ENCODE data around the gene BDH2.

BDH2 gene

GRCh38 chr4:103099691-103100392 is at the start of gene BDH2:
BDH2 (minus strand) TSS chr4:103099834; CDS start chr4:103096254, 3,580 bp downstream.
- peak; percentile 55 to 91 for DNase-seq (ENCODE audit: low read depth in 1 of 2, low spot score in 1 of 2)
- in situ Hi-C loops (cut with HindIII; ENCODE audit: low pct_unique_long_range_greater_than_20kb, low sequenced_read_pairs): no loop called here
- no peak for TF ChIP-seq JUND (IDR thresholded peaks at IDR 0.05; ENCODE audit: low read depth)

- TF ChIP-seq JUND (IDR thresholded peaks at IDR 0.05; ENCODE audit: low read depth): no peak
- in situ Hi-C loops (cut with HindIII; ENCODE audit: low pct_unique_long_range_greater_than_20kb, low sequenced_read_pairs): no loop called here
Measured at GRCh38 chr4:103144926-103145325, 45.3 kb upstream of the BDH2 start.

GRCh38 chr4:103137446-103137827 is 37.8 kb upstream of the BDH2 start:
- in situ Hi-C loops (cut with HindIII; ENCODE audit: low pct_unique_long_range_greater_than_20kb, low sequenced_read_pairs): no loop called here
- DNase-seq (ENCODE audit: low read depth in 1 of 2, low spot score in 1 of 2): no peak
- TF ChIP-seq JUND (IDR thresholded peaks at IDR 0.05; ENCODE audit: low read depth): no peak

More at GRCh38 chr4:103144926-103145325, 45.3 kb upstream of the BDH2 start:
- no peak for DNase-seq (ENCODE audit: low read depth in 1 of 2, low spot score in 1 of 2)

DNA sequence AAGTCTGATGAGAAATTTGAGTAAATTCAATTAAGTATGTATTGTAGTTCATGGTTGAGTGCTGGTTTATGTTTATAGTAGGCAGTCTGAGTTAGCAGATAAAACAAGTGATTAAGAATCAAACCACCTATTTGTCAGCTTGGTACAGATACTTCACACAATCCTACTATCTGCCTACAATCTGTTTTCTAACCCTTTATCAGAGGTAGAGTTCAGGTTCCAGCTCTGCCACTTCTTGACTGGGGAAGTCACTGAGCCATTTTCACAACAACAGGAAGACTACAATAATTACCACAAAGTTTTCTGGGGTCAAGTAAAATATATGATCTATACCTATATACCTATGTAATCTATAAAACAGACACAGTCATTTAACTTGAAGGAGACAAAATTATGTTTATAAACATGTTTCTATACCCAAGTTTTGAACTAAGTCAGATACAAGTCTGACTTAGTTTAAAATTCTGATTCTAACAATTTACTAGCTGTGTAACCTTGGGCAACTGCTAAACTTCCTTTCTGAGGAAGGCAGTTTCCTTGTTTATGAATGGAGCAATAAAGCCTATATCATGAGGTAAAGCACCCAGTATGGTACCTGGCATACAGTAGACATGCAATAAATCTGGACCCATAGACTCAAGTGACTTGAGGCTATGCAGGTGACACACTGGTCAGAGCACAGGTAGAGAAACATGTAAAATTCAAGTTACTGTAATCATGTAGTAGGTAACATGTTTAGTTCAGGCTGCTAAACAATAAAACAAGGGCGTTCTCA is 37.2 kb upstream of the BDH2 start:
- in situ Hi-C loops (cut with HindIII; ENCODE audit: low pct_unique_long_range_greater_than_20kb, low sequenced_read_pairs): no loop called here
- TF ChIP-seq JUND (IDR thresholded peaks at IDR 0.05; ENCODE audit: low read depth): no peak

GRCh38 chr4:103129174-103129573 is 29.5 kb upstream of the BDH2 start:
- no peak for TF ChIP-seq JUND (IDR thresholded peaks at IDR 0.05; ENCODE audit: low read depth)
- no peak for DNase-seq (ENCODE audit: low read depth in 1 of 2, low spot score in 1 of 2)
- in situ Hi-C loops (cut with HindIII; ENCODE audit: low pct_unique_long_range_greater_than_20kb, low sequenced_read_pairs): no loop called here

More for the DNA sequence above, 37.2 kb upstream of the BDH2 start:
- no peak for DNase-seq (ENCODE audit: low read depth in 1 of 2, low spot score in 1 of 2)

DNA sequence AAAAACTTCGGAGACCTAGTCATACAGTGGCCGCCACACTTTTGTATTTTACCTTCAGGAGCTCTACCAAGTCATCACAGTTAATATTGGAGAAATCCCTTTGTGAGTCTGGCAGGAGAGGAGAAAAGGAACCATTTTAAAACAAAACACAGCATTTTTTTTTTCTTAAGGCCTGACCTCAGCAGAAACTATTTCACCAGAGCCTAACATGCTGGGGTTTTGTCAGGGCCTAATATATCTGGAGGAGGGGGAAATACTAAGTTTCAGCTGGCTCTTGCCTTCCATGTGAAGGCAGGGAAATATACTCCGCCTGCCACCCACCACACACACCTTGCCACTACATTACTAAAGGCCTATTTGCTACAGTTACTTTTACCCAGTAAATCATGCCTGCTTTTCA is 26.5 kb upstream of the BDH2 start:
- in situ Hi-C loops (cut with HindIII; ENCODE audit: low pct_unique_long_range_greater_than_20kb, low sequenced_read_pairs): no loop called here
- TF ChIP-seq JUND (IDR thresholded peaks at IDR 0.05; ENCODE audit: low read depth): no peak

DNA sequence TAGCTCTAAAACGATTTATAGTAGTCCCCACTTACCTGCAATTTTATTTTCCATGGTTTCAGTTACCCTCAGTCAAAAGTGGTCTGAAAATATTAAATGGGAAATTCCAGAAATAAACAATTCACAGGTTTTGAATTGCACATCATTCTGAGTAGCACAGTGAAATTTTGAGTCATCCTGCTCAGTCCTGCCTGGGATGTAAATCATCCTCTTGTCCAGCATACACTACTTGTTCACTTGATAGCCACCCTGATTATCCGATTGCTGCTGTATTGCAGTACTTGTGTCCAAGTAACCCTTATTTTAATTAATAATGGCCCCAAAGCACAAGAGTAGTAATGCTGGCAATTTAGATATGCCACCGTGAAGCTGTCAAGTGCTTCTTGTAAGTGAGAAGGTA is 23.5 kb upstream of the BDH2 start:
- no peak for DNase-seq (ENCODE audit: low read depth in 1 of 2, low spot score in 1 of 2)
- TF ChIP-seq JUND (IDR thresholded peaks at IDR 0.05; ENCODE audit: low read depth): no peak
- in situ Hi-C loops (cut with HindIII; ENCODE audit: low pct_unique_long_range_greater_than_20kb, low sequenced_read_pairs): no loop called here

More for the DNA sequence above, 26.5 kb upstream of the BDH2 start:
- DNase-seq (ENCODE audit: low read depth in 1 of 2, low spot score in 1 of 2): no peak

GRCh38 chr4:103118166-103118565 is 18.5 kb upstream of the BDH2 start:
- no peak for DNase-seq (ENCODE audit: low read depth in 1 of 2, low spot score in 1 of 2)
- TF ChIP-seq JUND (IDR thresholded peaks at IDR 0.05; ENCODE audit: low read depth): no peak
- in situ Hi-C loops (cut with HindIII; ENCODE audit: low pct_unique_long_range_greater_than_20kb, low sequenced_read_pairs): no loop called here

GRCh38 chr4:103111598-103111997 is 12.0 kb upstream of the BDH2 start:
- in situ Hi-C loops (cut with HindIII; ENCODE audit: low pct_unique_long_range_greater_than_20kb, low sequenced_read_pairs): no loop called here
- DNase-seq (ENCODE audit: low read depth in 1 of 2, low spot score in 1 of 2): no peak
- TF ChIP-seq JUND (IDR thresholded peaks at IDR 0.05; ENCODE audit: low read depth): no peak

DNA sequence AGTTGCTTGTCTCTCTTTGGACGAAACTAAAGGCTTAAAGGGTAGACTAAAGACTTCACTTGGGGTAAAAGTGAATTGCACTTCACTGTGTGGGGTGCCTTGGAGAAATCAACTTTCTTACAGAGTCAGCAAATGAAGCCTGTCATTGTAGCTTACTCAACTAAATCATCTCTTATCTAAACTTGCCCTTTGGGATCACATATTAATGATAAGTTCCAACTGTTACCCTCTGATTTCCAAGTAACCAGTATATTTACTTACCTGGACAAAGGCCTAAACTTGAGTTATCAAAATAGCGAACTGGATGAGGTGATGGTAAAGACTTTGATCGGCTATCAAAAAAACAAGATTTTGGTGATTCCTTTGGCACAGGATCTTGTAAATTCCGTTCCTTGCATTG is 8.9 kb upstream of the BDH2 start:
- no peak for TF ChIP-seq JUND (IDR thresholded peaks at IDR 0.05; ENCODE audit: low read depth)
- in situ Hi-C loops (cut with HindIII; ENCODE audit: low pct_unique_long_range_greater_than_20kb, low sequenced_read_pairs): no loop called here
- no peak for DNase-seq (ENCODE audit: low read depth in 1 of 2, low spot score in 1 of 2)

- no peak for DNase-seq (ENCODE audit: low read depth in 1 of 2, low spot score in 1 of 2)
- in situ Hi-C loops (cut with HindIII; ENCODE audit: low pct_unique_long_range_greater_than_20kb, low sequenced_read_pairs): no loop called here
- TF ChIP-seq JUND (IDR thresholded peaks at IDR 0.05; ENCODE audit: low read depth): no peak
Measured at GRCh38 chr4:103105558-103106356, 6.1 kb upstream of the BDH2 start.

- TF ChIP-seq JUND (IDR thresholded peaks at IDR 0.05; ENCODE audit: low read depth): no peak
- DNase-seq (ENCODE audit: low read depth in 1 of 2, low spot score in 1 of 2): no peak
- in situ Hi-C loops (cut with HindIII; ENCODE audit: low pct_unique_long_range_greater_than_20kb, low sequenced_read_pairs): no loop called here
Measured at GRCh38 chr4:103104886-103105285, 5.3 kb upstream of the BDH2 start.

- no peak for TF ChIP-seq JUND (IDR thresholded peaks at IDR 0.05; ENCODE audit: low read depth)
- in situ Hi-C loops (cut with HindIII; ENCODE audit: low pct_unique_long_range_greater_than_20kb, low sequenced_read_pairs): no loop called here
- DNase-seq (ENCODE audit: low read depth in 1 of 2, low spot score in 1 of 2): no peak
Measured at GRCh38 chr4:103100691-103101090, 1.1 kb upstream of the BDH2 start.
